ENCODE results near the gene TXNRD3.

Gene TXNRD3

GRCh38 chr3:126654571-126655383, at the start of gene TXNRD3:
TSS of gene TXNRD3 (minus strand) at chr3:126655124.
- DNase-seq (ENCODE audit: low read depth in 2 of 2) = peak; percentile 30 to 73

- peak; percentile 92 to 94 for DNase-seq (ENCODE audit: low read depth in 2 of 2)
These were observed 48.9 kb upstream of the TXNRD3 start, which contains the start of gene CHCHD6 for GRCh38 chr3:126703512-126704493. TSS of gene CHCHD6 (plus strand) at chr3:126704240. CDS start at chr3:126704313, 73 bp downstream.

- DNase-seq (ENCODE audit: low read depth in 2 of 2) = no peak
These were observed 44.1 kb upstream of the TXNRD3 start for GRCh38 chr3:126699011-126699410.

GRCh38 chr3:126696701-126697267, 41.9 kb upstream of the TXNRD3 start:
- no peak for DNase-seq (ENCODE audit: low read depth in 2 of 2)

- no peak for DNase-seq (ENCODE audit: low read depth in 2 of 2)
These were observed 39.0 kb upstream of the TXNRD3 start for GRCh38 chr3:126693921-126694320.

DNA sequence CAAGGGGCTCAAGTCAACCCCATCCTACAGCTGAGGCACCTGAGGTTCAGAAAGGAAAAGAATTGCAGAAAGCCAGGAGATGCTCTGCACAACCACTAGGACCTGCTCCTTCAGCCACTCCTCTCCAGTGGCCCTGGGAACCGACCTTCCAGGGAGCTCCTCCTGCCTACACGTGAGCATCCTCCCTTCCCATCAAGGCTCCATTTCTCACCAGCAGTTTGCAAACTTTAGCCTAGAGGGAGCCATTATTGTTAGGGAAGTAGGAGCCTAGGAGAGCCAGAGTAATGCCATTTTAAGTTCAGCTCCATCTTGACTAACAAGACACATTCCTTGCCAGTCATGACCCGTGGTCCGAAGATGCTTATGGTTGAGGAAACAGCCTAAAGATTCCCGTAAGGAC, 37.9 kb upstream of the TXNRD3 start:
- no peak for DNase-seq (ENCODE audit: low read depth in 2 of 2)

- DNase-seq (ENCODE audit: low read depth in 2 of 2) = no peak
These were observed 36.8 kb upstream of the TXNRD3 start for GRCh38 chr3:126691765-126692164.

GRCh38 chr3:126685493-126685892, 30.6 kb upstream of the TXNRD3 start:
- no peak for DNase-seq (ENCODE audit: low read depth in 2 of 2)

GRCh38 chr3:126685021-126685420, 30.1 kb upstream of the TXNRD3 start:
- no peak for DNase-seq (ENCODE audit: low read depth in 2 of 2)

- DNase-seq (ENCODE audit: low read depth in 2 of 2) = no peak
These were observed 29.4 kb upstream of the TXNRD3 start for GRCh38 chr3:126684218-126684751.

DNA sequence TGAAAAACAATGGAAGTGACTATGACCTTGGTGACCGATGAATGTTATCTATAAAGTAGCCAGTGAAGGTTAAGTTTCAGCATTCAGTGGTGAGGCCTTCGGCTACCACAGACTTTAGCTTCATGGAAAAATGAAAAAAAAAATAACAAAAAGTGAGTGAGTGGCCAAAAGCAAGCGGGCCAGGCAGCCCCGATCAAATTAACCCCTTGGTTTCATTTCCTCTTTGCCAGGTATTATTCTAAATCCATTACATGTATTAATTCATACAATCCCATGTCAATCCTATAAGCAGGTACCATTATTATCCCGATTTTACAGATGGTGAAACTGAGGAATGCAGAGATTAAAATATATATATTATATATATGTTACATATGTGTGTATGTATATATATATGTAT, 28.1 kb upstream of the TXNRD3 start:
- no peak for DNase-seq (ENCODE audit: low read depth in 2 of 2)

DNA sequence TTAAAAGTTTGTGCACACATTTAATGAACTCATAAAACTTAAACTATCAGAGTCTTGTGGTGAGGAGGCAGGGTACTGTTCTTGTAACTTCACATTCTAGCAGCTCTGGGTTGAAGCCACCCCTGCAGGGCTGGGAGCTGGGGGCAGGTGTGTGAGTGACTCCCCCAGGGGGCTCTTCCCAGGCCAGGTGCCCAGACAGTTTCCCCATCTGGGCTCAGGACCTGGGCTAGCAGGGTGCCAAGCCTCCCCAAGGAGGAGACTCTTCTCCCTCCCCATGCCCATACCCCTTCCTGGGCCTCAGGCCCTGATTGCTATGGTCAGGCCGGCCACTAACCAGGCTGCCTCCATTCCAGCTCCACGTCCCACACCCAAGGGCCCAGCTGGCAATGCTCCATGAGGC, 27.1 kb upstream of the TXNRD3 start:
- no peak for DNase-seq (ENCODE audit: low read depth in 2 of 2)

DNA sequence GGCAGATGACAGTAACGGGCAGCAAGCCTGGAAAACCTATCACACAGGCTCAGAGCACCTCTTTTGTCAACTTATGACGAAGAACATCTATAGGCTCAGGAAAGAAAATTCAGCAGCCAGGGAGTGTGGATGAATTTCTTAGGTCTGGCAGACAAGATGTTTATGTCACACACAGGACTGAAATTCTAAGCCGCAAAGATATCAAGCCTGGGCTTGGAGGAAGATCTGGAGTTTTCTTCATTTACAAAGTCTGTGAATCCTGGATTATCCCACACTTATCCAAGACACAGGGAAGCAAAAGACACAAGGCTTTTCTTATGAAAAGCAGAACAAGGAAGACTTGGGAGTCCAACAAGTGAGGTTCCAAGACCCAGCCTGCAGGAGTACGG, 25.7 kb upstream of the TXNRD3 start:
- DNase-seq (ENCODE audit: low read depth in 2 of 2) = no peak

DNA sequence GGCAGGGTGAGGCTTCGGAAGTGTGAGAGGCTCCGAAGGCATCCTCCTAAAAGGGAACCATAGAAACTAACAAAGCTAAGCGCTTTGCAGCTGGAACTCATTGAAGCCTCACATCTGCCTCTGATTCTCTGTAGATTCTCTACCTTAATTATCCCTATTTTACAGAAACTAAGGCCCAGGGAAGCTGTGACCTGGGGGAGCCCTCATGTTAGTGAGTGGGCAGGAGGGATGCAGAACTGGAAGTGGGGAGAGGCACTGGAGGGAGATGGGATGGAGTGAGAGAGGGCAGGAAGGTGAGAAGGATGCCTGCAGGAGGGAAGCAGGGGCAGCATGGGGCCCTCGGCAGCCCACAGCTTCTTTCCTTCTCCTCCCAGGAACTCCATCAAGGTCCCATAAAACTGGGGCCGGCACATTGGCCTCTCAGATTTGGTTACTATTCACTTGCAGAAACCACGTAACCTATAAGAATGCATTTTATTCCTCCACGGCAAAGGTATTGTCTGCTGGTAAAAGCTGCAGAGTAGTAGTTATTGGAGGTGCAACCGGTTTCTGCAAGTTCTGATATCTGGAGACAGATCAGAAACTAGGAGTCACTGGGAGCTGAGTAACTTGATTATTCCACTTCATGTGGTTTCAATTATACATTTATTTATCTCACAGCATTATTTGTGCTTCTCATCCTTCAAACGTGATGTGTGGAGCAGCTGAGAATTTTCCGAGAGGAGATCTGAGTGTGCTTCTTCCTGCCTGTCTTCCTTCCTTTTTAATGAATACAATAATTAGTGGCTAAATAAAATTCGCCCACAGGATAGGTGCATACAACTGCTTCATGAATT, 25.1 kb upstream of the TXNRD3 start:
- DNase-seq (ENCODE audit: low read depth in 2 of 2) = no peak

DNA sequence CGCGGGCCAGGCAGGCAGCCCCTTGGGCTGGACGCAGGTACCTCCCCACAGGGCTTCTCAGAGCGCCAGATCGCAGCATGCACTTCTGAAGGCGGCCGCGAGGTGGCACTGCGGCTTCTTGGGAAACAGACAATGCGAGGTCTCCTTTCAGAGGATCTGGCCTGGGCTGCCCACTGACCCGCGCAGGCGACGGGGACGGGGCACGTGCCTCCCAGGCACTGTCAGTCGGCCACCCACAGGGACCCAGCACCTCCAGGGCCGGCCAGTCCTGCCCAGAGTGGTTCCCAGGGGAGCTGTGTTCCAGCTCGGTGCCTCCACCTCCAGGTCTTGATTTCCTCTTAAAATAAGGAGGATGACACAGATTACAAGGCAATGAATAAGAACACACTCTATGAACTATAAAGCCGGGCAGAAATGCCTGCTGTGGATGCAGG, 24.4 kb upstream of the TXNRD3 start:
- peak; percentile 45 to 75 for DNase-seq (ENCODE audit: low read depth in 2 of 2)

DNA sequence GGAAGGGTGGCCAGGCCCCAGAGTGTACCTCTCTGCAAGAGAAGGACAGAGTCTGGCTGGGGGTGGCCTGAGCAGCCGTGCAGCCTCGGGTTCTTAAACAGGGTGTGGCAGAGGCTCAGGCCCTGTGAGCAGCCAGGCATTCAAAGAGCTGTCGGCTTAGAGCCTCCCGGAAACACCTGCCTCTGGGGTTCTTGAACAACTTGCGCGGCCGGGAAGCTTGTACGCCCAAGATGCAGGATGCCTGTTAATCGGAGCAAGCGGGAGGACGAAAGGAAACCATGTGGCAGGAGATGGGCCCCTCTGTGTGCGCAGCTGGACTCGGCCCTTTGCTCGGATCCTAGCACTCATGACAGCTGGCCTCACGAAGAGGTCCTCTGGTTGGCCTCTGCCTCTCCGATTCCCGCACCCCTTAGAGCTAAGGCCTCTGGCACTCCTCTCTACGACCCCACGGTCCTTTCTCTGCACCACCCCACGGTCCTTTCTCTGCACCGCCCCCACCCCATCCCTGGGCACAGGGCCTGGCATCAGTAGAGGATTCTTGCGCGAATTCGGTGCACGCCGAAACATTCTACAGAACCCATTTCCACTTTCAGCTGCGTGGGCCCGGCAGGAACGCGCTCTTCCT, 23.9 kb upstream of the TXNRD3 start:
- DNase-seq (ENCODE audit: low read depth in 2 of 2) = no peak

DNA sequence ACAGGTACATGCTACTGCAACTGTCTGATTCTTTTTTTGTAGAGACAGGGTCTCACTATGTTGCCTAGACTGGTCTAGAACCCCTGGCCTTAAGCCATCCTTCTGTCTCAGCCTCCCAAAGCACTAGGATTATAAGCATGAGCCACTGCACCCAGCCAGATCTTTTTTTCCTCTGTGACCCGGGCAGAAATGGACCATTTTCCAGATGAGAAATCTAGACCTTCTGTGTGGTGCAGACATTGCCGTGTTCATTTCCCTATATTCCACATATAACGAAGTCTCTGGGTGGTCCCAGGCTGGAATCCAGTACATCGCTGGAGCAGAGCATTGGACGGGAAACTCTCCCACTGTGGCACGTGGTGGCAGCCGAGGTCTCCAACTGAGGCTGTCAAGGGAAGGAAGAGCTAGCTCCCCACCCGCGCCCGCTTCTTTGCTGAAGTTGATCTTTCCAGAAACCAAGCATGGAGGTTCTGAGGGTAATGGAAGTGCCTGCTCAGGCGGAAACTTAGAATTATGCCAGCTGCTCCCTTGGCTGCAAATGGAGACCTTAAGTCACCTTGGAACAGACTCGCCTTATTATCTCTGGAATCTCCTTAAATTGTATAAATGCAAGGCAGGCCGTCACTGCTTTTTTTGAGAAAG, 23.1 kb upstream of the TXNRD3 start:
- no peak for DNase-seq (ENCODE audit: low read depth in 2 of 2)

DNA sequence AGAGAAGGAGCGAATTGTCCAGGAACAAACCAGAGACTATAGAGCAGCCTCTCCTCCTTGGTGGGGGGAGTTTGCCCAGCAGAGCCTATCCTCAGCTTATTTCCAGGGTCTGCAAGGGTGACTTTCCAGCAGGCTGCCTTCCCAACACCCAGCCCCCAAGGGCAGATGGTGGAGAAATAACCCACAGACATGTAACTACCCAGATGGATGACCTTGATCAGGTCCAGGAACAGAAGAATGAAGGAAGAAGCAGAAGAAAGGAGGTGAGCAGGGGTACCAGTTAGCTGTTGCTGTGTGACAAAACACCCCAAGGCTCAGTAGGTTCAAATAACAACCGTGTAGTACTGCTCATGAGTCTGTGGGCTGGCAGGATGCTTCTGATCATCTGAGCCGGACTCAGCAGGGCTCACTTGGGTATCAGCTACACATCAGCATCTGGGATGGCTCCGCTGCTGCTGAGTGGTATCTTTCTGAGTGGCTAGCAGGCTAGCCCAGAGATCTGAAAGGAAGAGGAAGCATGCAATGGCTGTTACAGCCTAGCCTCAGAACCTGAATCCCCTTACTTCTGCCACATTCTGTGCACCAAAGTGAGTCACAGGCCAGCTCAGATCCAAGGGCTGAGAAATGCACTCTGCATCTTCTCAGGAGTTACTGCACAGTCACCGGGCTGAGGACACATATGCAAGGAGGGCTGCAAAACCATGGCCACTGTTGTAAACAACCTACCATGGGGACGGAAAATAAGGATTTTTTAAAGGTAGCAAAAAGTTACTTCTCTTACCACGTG, 22.2 kb upstream of the TXNRD3 start:
- DNase-seq (ENCODE audit: low read depth in 2 of 2) = no peak

DNA sequence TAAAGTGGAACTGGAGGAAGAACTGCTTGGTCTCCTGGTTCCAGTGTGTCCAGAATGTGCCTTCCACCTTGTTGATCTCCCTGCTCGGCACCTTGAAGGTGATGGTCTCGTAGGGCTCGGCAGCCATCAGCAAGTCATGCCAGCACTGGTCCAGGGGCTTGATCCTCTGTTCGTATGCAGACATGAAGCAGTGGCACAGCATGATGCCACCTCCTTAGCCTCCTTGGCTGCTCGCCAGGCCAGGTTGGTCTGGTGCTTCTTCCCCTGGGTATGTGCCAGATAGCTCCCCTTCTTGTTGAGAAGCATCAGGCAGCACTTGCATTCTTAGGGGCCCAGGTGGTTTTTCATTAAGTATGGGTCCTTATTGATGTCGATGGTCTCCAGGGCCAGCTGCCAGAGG, 17.8 kb upstream of the TXNRD3 start:
- no peak for DNase-seq (ENCODE audit: low read depth in 2 of 2)
